Liver (tissue), 3 donors: ENCODE measurements around the gene CLIP4.

Experiments used
- MAX ChIP-seq: IDR thresholded peaks from 2 replicates; pipeline ENCODE4 v1.6.1; 2016; ENCODE audit warnings: antibody characterized with exemption
- RAD21 ChIP-seq, 2 donors: IDR thresholded peaks; 2 replicates each; pipeline ENCODE4 v1.6.1; 2016; ENCODE audit warnings: antibody characterized with exemption in 2 of 2, mild to moderate bottlenecking in 2 of 2
- TF ChIP-seq, protein P1 (sequence below): fragments of 150-350 bp; IDR thresholded peaks from 2 replicates; pipeline ENCODE4 v1.5.1; 2017; ENCODE audit warnings: improper control_type of control experiment, low read depth, low read length; ENCODE audit not compliant: missing input control
- donor health status: healthy.
- donor health status: healthy.

DNA sequence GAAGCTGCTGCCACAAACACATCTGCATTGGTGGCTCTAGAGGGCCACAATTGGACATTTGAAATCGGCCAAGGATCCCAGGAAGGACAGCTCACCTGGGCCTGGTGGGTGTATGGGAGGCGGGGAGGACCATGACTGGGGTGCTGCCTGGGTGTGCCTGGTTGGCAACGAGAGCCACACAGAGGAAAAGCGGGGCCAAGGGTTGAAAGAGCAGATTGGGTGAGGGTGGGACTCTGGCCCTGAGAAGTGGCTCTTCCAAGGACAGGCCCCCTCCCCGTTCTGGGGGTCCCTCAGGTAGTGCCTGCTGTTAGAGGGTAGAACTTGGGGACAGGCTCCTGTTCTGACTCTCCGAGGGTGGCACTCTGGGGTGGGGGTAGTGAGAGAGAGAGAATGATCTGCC, 102.9 kb downstream of the CLIP4 start:
- TF ChIP-seq, protein P1, sequence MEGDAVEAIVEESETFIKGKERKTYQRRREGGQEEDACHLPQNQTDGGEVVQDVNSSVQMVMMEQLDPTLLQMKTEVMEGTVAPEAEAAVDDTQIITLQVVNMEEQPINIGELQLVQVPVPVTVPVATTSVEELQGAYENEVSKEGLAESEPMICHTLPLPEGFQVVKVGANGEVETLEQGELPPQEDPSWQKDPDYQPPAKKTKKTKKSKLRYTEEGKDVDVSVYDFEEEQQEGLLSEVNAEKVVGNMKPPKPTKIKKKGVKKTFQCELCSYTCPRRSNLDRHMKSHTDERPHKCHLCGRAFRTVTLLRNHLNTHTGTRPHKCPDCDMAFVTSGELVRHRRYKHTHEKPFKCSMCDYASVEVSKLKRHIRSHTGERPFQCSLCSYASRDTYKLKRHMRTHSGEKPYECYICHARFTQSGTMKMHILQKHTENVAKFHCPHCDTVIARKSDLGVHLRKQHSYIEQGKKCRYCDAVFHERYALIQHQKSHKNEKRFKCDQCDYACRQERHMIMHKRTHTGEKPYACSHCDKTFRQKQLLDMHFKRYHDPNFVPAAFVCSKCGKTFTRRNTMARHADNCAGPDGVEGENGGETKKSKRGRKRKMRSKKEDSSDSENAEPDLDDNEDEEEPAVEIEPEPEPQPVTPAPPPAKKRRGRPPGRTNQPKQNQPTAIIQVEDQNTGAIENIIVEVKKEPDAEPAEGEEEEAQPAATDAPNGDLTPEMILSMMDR: no peak
- TF ChIP-seq RAD21 (IDR thresholded peaks at IDR 0.05) (no peak), MAX (no peak)
